K562 (cell line): ENCODE results near the gene ZDHHC8. TPM values are rescaled to one million over a fixed set of nuclear protein-coding genes. Genes with fewer than 3 reads are reported as not detected.

Experiments used
- ATF1 ChIP-seq, 2 experiments: fragments of 450-650 bp in 1 of 2; IDR thresholded peaks; 2 replicates each; pipeline ENCODE4 v1.6.1; 2016; ENCODE audit warnings: missing compliant biosample characterization in 1 of 2, missing genetic modification characterization in 1 of 2
- CUX1 ChIP-seq: fragments of 200-800 bp; sonication (Bioruptor generic); IDR thresholded peaks from 2 replicates; pipeline ENCODE4 v1.6.1; 2016; ENCODE audit warnings: missing genetic modification characterization, missing compliant biosample characterization
- E2F3 ChIP-seq: fragments of 250-450 bp; sonication (Bioruptor Pico); IDR thresholded peaks from 2 replicates; pipeline ENCODE4 v1.4.0; 2020; ENCODE audit warnings: mild to moderate bottlenecking
- HLTF ChIP-seq: fragments of 450-650 bp; IDR thresholded peaks from 2 replicates; pipeline ENCODE4 v1.6.1; 2016
- L3MBTL2 ChIP-seq: fragments of 450-650 bp; IDR thresholded peaks from 2 replicates; pipeline ENCODE4 v1.6.1; 2016; ENCODE audit warnings: mild to moderate bottlenecking, moderate library complexity
- NR4A1 ChIP-seq, 2 experiments: fragments of 250-450 bp in 1 of 2; fragments of 450-650 bp in 1 of 2; sonication (Bioruptor Pico) in 1 of 2; IDR thresholded peaks; 2 replicates each; pipeline versions ENCODE4 v1.4.0 to v1.6.1; 2016 to 2020; ENCODE audit warnings: mild to moderate bottlenecking in 2 of 2, missing compliant biosample characterization in 1 of 2, missing genetic modification characterization in 1 of 2, moderate library complexity in 1 of 2
- ZBTB17 ChIP-seq: fragments of 450-650 bp; formaldehyde crosslinking; IDR thresholded peaks from 2 replicates; pipeline ENCODE4 v1.4.0; 2020; ENCODE audit warnings: mild to moderate bottlenecking
- ZFPM2 ChIP-seq: fragments of 250-450 bp; sonication (Bioruptor Pico); IDR thresholded peaks from 2 replicates; pipeline ENCODE4 v1.5.1; 2022; ENCODE audit warnings: mild to moderate bottlenecking
- ZNF124 ChIP-seq: sonication (generic); formaldehyde crosslinking; IDR thresholded peaks from 2 replicates; pipeline ENCODE4 v1.8.1; 2022; ENCODE audit warnings: missing genetic modification reagents
- ZNF24 ChIP-seq: fragments of 450-650 bp; IDR thresholded peaks from 2 replicates; pipeline ENCODE4 v1.6.1; 2016
- ZNF436 ChIP-seq: fragments of 250-450, 450-650 bp; sonication (Bioruptor Pico); formaldehyde crosslinking; IDR thresholded peaks from 2 replicates; pipeline ENCODE4 v1.7.0; 2020; ENCODE audit warnings: mild to moderate bottlenecking
- ZSCAN32 ChIP-seq: fragments of 450-650 bp; formaldehyde crosslinking; IDR thresholded peaks from 2 replicates; pipeline ENCODE4 v1.4.0; 2020; ENCODE audit warnings: mild to moderate bottlenecking, moderate library complexity
- polyA plus RNA-seq, 8 experiments: library from polyadenylated mRNA; depleted of rRNA in 4 of 8; stranded (reverse) in 5 of 8; unstranded in 3 of 8; fragments of >200 nt; fragmentation: Nextera tagmentation in 2 of 8; fragmentation: Illumina TruSeq in 1 of 8; extraction: Ambion mirVana in 2 of 8; extraction: Trizol in 1 of 8; gene quantifications; 2 replicates each; pipeline versions ENCODE4 v1.2.1 to v1.2.3, GENCODE V29; 2011 to 2014; ENCODE audit warnings: inconsistent platforms in 1 of 8, missing spikeins in 1 of 8
- total RNA-seq, 7 experiments: library from RNA; depleted of rRNA in 6 of 7; stranded (reverse); fragments of >200 nt in 6 of 7; fragmentation: Illumina TruSeq in 2 of 7; extraction: Trizol in 2 of 7; gene quantifications; 2 replicates each; pipeline versions ENCODE4 v1.2.1 to v1.2.3, GENCODE V29; 2011 to 2021; ENCODE audit warnings: low replicate concordance in 1 of 7
- TF ChIP-seq, protein P1 (sequence below), 2 experiments: fragments of 450-650 bp in 1 of 2; sonication (generic) in 1 of 2; formaldehyde crosslinking in 1 of 2; IDR thresholded peaks; 2 replicates each; pipeline versions ENCODE4 v1.7.1 to v1.9.0; 2016 to 2022; ENCODE audit warnings: inconsistent platforms in 1 of 2, mild to moderate bottlenecking in 1 of 2, missing genetic modification reagents in 1 of 2

The ZDHHC8 gene
- total and polyA plus RNA-seq, 9 of the 15 experiments (the other 6 are each of a cell fraction or from before 2014, with no cell fraction given), result 0.04 to 109 (median 16.4) TPM

DNA sequence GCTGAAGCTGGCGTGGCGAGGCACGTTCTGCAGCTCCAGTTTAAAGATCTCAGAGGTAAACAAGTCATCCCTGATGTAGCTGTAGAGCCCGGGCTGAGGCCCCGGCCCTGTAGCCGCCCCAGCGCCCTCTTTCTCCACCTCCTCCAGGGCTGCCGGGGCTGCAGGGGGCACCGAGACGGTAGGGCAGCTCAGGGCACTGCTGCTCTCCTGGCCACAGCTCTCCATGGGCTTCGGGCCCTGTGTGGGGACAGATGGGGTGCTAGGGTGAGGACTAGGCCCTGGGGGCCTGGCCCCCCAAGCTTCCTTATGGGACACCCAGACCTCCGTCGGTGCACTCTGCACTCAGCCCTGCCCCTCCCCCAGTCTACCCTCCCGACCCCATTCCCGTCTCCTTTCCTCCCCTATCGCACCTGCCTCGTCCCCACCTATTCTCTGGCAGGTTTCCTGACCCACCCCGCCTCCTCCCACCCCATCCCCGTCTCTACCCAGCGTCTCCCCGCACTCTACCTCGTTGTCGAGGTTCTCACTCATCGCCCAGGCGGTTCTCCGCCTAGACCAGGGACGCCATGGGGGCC, 15.1 kb upstream of the ZDHHC8 start (continued):
- TF ChIP-seq, protein P1, sequence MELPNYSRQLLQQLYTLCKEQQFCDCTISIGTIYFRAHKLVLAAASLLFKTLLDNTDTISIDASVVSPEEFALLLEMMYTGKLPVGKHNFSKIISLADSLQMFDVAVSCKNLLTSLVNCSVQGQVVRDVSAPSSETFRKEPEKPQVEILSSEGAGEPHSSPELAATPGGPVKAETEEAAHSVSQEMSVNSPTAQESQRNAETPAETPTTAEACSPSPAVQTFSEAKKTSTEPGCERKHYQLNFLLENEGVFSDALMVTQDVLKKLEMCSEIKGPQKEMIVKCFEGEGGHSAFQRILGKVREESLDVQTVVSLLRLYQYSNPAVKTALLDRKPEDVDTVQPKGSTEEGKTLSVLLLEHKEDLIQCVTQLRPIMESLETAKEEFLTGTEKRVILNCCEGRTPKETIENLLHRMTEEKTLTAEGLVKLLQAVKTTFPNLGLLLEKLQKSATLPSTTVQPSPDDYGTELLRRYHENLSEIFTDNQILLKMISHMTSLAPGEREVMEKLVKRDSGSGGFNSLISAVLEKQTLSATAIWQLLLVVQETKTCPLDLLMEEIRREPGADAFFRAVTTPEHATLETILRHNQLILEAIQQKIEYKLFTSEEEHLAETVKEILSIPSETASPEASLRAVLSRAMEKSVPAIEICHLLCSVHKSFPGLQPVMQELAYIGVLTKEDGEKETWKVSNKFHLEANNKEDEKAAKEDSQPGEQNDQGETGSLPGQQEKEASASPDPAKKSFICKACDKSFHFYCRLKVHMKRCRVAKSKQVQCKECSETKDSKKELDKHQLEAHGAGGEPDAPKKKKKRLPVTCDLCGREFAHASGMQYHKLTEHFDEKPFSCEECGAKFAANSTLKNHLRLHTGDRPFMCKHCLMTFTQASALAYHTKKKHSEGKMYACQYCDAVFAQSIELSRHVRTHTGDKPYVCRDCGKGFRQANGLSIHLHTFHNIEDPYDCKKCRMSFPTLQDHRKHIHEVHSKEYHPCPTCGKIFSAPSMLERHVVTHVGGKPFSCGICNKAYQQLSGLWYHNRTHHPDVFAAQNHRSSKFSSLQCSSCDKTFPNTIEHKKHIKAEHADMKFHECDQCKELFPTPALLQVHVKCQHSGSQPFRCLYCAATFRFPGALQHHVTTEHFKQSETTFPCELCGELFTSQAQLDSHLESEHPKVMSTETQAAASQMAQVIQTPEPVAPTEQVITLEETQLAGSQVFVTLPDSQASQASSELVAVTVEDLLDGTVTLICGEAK (IDR thresholded peaks at IDR 0.05), result no peak
- TF ChIP-seq, protein P1 (CRISPR knock-in tag; IDR thresholded peaks at IDR 0.05), result no peak
- TF ChIP-seq L3MBTL2 (no peak), ZSCAN32 (peak; percentile 55), ZNF124 (CRISPR knock-in tag) (no peak), E2F3 (no peak), CUX1 (CRISPR knock-in tag) (no peak), ZBTB17 (CRISPR knock-in tag) (no peak), NR4A1 (CRISPR knock-in tag; IDR thresholded peaks at IDR 0.05) (no peak; the same call in 1 of the 2 replicates), NR4A1 (tag; IDR thresholded peaks at IDR 0.05) (no peak), ZNF24 (no peak), HLTF (peak; percentile 99; the same call in 1 of the 2 replicates), ATF1 (CRISPR knock-in tag; IDR thresholded peaks at IDR 0.05) (no peak), ATF1 (tag; IDR thresholded peaks at IDR 0.05) (no peak), ZFPM2 (CRISPR knock-in tag) (no peak), ZNF436 (peak; percentile 40; the same call in 1 of the 2 replicates)
